Subcutaneous adipose tissue (tissue), 4 donors: ENCODE results near the gene ARID4A. TPM values are rescaled to one million over a fixed set of nuclear protein-coding genes. Genes with fewer than 3 reads are reported as not detected.

Source experiments
- CTCF ChIP-seq: fragments of 450-650 bp; IDR thresholded peaks from one replicate; pipeline ENCODE4 v1.5.1; 2016; ENCODE audit warnings: low read depth, mild to moderate bottlenecking, control low read depth, antibody characterized with exemption, moderate library complexity
- small RNA-seq: library from RNA; depleted of rRNA; stranded (forward); fragments of <200 nt; gene quantifications from one replicate; pipeline ENCODE3, GENCODE V24; 2016
- total RNA-seq, 4 donors: library from RNA; depleted of rRNA; stranded (reverse); fragments of >200 nt; gene quantifications; one replicate each; pipeline ENCODE4 v1.1.0, GENCODE V29; 2016

ARID4A gene
- total RNA-seq, 4 donors from 2014 or later, result 34.9 to 40.5 (median 39.7) TPM

GRCh38 chr14:58408681-58409215 is 110.4 kb downstream of the ARID4A start:
- no peak for TF ChIP-seq CTCF

GRCh38 chr14:58414845-58415244 is 116.5 kb downstream of the ARID4A start:
- no peak for TF ChIP-seq CTCF

GRCh38 chr14:58415636-58416547 is 117.5 kb downstream of the ARID4A start:
- no peak for TF ChIP-seq CTCF

Small RNA genes within 50 kb of the gene (small RNA-seq; reads per million reads assigned to genes)
- not detected for gene RNU6-341P

Other genes starting within 250 kb of the ARID4A start
- 1 to 10 TPM; 2.1 to 6.6 (median 3.3) TPM for gene ARMH4, start 146.3 kb upstream of the ARID4A start, total RNA-seq
- 100 to 1,000 TPM in 1 of 4 donors, 10 to 100 TPM in 3; 63.2 to 102 (median 66.1) TPM for gene ACTR10, start 98.4 kb upstream of the ARID4A start, total RNA-seq
- gene PSMA3, start 53.7 kb upstream of the ARID4A start, total RNA-seq, result 100 to 1,000 TPM in 1 of 4 donors, 10 to 100 TPM in 3; 92.3 to 212 (median 95.7) TPM
- 1 to 10 TPM in 1 of 4 donors, not detected in 3; 2.6 TPM for gene TOMM20L, start 97.4 kb downstream of the ARID4A start, total RNA-seq
- gene TIMM9, start 129.0 kb downstream of the ARID4A start, total RNA-seq, result 10 to 100 TPM; 35.4 to 57.8 (median 47.3) TPM
- gene KIAA0586, start 129.2 kb downstream of the ARID4A start, total RNA-seq, result 10 to 100 TPM; 13.4 to 18.6 (median 14.7) TPM